ENCODE measurements around the gene PTOV1.
A peak's percentile ranks its signal among the peaks of the same experiment; 100 is the strongest.

The PTOV1 gene

GRCh38 chr19:49877020-49877878 lies 26.3 kb downstream of the PTOV1 start, which contains the start of the genes AKT1S1 and TBC1D17:
TSS of gene AKT1S1 (minus strand) at chr19:49877355. CDS start at chr19:49873295, 4,060 bp downstream.
TSS of gene TBC1D17 (plus strand) at chr19:49877702. CDS start at chr19:49877724, 22 bp downstream.
- DNase-seq = peak; percentile 100

- DNase-seq = peak; percentile 98
Measured at GRCh38 chr19:49877879-49878743, 27.2 kb downstream of the PTOV1 start.

GRCh38 chr19:49878744-49879070 lies 27.7 kb downstream of the PTOV1 start:
- no peak for DNase-seq

- no peak for DNase-seq
Measured at GRCh38 chr19:49879243-49879963, 28.4 kb downstream of the PTOV1 start.

GRCh38 chr19:49880162-49880869 lies 29.4 kb downstream of the PTOV1 start:
- no peak for DNase-seq

GRCh38 chr19:49881186-49881585 lies 30.2 kb downstream of the PTOV1 start:
- DNase-seq = no peak

- DNase-seq = no peak
Measured at GRCh38 chr19:49881672-49882394, 30.9 kb downstream of the PTOV1 start.

GRCh38 chr19:49882643-49883042 lies 31.7 kb downstream of the PTOV1 start:
- DNase-seq = no peak

GRCh38 chr19:49883094-49883493 lies 32.1 kb downstream of the PTOV1 start:
- no peak for DNase-seq

GRCh38 chr19:49884109-49884508 lies 33.1 kb downstream of the PTOV1 start:
- DNase-seq = no peak

- no peak for DNase-seq
Measured at GRCh38 chr19:49884760-49885159, 33.8 kb downstream of the PTOV1 start.

GRCh38 chr19:49887037-49887664 lies 36.2 kb downstream of the PTOV1 start:
- DNase-seq = no peak

- DNase-seq = no peak
Measured at GRCh38 chr19:49887665-49888509, 36.9 kb downstream of the PTOV1 start.

GRCh38 chr19:49888510-49888824 lies 37.5 kb downstream of the PTOV1 start:
- no peak for DNase-seq

GRCh38 chr19:49889038-49889686 lies 38.2 kb downstream of the PTOV1 start:
- no peak for DNase-seq

- peak; percentile 83 for DNase-seq
Measured at GRCh38 chr19:49889687-49890348, 38.9 kb downstream of the PTOV1 start.

GRCh38 chr19:49890349-49891311 lies 39.7 kb downstream of the PTOV1 start:
- DNase-seq = peak; percentile 79

GRCh38 chr19:49891393-49891792 lies 40.4 kb downstream of the PTOV1 start:
- DNase-seq = no peak

Data from CD4-positive, alpha-beta T cell treated with Interleukin-21 for 1 hour (primary cell).